Naive B cell (primary cell): ENCODE data around the gene MACO1. TPM values are rescaled to one million over a fixed set of nuclear protein-coding genes. Genes with fewer than 3 reads are reported as not detected.

Experiments
- ATAC-seq, 2 donors: fragments of 150-1000 bp; cut with Tn5 transposase; 2 replicates each; pipeline ENCODE4 v1.10.0; 2021; ENCODE audit warnings: low read depth in 2 of 2, mild to moderate bottlenecking in 2 of 2, moderate library complexity in 2 of 2
- DNase-seq: peaks from one replicate; pipeline ENCODE4 v3.0.0; 2022
- H3K27ac Mint-ChIP-seq, 6 donors: one replicate each; pipeline ENCODE4 v1.8.0; 2020 to 2022; ENCODE audit warnings: mild to moderate bottlenecking in 6 of 6, mixed read lengths in 6 of 6, moderate library complexity in 5 of 6, inconsistent platforms in 2 of 6
- H3K27me3 Mint-ChIP-seq, 3 donors: one replicate each; pipeline ENCODE4 v1.8.0; 2021 to 2022; ENCODE audit warnings: mixed read lengths in 3 of 3, mild to moderate bottlenecking in 1 of 3
- H3K36me3 Mint-ChIP-seq, 2 donors: one replicate each; pipeline ENCODE4 v1.8.0; 2020 to 2022; ENCODE audit warnings: mixed read lengths in 2 of 2, inconsistent platforms in 1 of 2, mild to moderate bottlenecking in 1 of 2
- H3K4me1 Mint-ChIP-seq, 3 donors: one replicate each; pipeline ENCODE4 v1.8.0; 2020 to 2022; ENCODE audit warnings: mixed read lengths in 3 of 3, inconsistent platforms in 1 of 3, mild to moderate bottlenecking in 1 of 3, moderate library complexity in 1 of 3
- H3K4me3 Mint-ChIP-seq, 8 donors: one replicate each; pipeline ENCODE4 v1.8.0; 2020 to 2022; ENCODE audit warnings: mild to moderate bottlenecking in 8 of 8, mixed read lengths in 8 of 8, moderate library complexity in 8 of 8, inconsistent platforms in 2 of 8
- H3K9me3 Mint-ChIP-seq, 7 donors: one replicate each; pipeline ENCODE4 v1.8.0; 2020 to 2022; ENCODE audit warnings: mixed read lengths in 7 of 7, mild to moderate bottlenecking in 5 of 7, inconsistent platforms in 2 of 7, moderate library complexity in 1 of 7
- polyA plus RNA-seq, 6 donors: library from polyadenylated mRNA; unstranded; fragments of 300-500 nt; fragmentation: Illumina TruSeq; gene quantifications; one replicate each; pipeline ENCODE4 v1.2.3, GENCODE V29; 2021; ENCODE audit warnings: low read depth in 6 of 6

Gene MACO1
- polyA plus RNA-seq, 6 donors from 2014 or later: 2.7 to 9.9 (median 7.2) TPM

- H3K4me3 Mint-ChIP-seq: no peak overlapping the region
- H3K4me1 Mint-ChIP-seq: peaks cover 18 to 24% (median 18%) of the 10 kb centered on the region in 3 donors
- peak overlapping the region in 1 of 6 donors; percentile 60 for H3K27ac Mint-ChIP-seq
- ATAC-seq (no peak), DNase-seq (no peak)
- H3K27me3 Mint-ChIP-seq: no peaks in the 10 kb centered on the region
- H3K9me3 Mint-ChIP-seq: no peaks in the 10 kb centered on the region
- no peaks in the 10 kb centered on the region for H3K36me3 Mint-ChIP-seq
These were observed 43.0 kb downstream of the MACO1 start for GRCh38 chr1:25473653-25474225.

DNA sequence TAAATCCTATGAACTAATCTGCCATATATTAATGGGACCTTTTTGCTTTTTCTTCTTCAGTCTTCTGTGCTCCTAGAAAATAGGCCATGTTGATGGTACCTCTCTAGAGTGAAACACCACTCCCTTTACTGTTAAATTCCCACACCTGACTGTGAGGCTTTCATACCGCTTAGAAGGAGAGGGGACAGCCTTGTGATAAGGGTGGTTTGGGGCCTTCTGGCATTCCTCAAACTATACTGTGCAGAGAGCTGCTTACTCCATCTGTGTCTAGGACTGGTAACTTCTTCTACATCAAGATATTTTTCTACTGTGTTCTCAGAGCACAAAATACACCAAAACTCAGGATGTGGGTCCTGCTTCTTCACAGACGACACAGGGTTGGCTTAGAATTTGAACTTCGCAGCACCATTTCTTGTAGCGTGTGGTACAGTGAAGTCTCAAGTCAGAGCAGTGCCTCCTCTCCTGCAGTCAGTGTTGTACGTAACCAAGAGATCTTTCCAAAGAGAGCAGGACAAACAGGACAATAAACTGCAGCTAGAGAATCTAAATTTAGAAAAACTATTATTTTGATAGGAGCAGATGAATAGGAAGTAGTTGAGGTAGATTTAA is 43.8 kb downstream of the MACO1 start:
- Mint-ChIP-seq H3K27me3 (no peaks in the 10 kb centered on the region), H3K4me3 (no peak overlapping the region), H3K27ac (peak overlapping the region in 2 of 6 donors; percentile 58 to 78), H3K9me3 (no peaks in the 10 kb centered on the region), H3K4me1 (peaks cover 18 to 24% (median 18%) of the 10 kb centered on the region in 3 donors), H3K36me3 (no peaks in the 10 kb centered on the region)
- DNase-seq: no peak
- ATAC-seq: no peak

- Mint-ChIP-seq H3K4me3 (no peak overlapping the region), H3K27me3 (no peaks in the 10 kb centered on the region), H3K27ac (peak overlapping the region in 3 of 6 donors; percentile 2 to 43 (median 29)), H3K4me1 (peaks cover 12 to 24% (median 18%) of the 10 kb centered on the region in 3 donors), H3K9me3 (no peaks in the 10 kb centered on the region), H3K36me3 (no peaks in the 10 kb centered on the region)
- ATAC-seq: no peak
- DNase-seq: no peak
These were observed 45.7 kb downstream of the MACO1 start for GRCh38 chr1:25476186-25477097.

DNA sequence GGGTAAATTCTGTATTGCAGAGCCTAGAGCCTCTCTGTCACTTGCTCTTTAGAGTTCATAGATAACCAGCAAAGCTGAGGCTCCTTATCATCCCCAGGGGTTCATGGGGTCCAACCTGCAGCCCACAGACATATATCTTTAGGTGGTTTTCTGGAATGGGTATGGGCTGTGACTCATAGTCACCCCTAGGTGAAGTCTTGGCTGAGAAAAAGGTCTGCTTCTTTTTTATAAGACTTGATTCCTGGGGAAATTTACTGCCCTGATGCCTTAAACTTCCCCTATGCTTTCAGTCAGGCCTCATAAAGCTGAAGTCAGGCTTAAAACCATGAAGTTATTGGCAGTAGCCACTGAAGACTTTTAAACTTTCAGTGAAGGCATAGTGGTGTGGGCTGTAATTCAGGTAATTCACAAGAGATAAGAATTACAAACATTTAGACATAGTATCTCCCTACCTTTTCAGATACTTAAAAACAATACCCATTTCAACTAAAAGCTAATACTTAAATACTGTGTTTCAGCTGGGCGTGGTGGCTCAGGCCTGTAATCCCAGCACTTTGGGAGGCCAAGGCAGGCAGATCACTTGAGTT is 46.8 kb downstream of the MACO1 start:
- DNase-seq: no peak
- Mint-ChIP-seq H3K4me3 (no peak overlapping the region), H3K4me1 (peaks cover 8 to 19% (median 14%) of the 10 kb centered on the region in 3 donors), H3K27ac (no peak overlapping the region), H3K9me3 (no peaks in the 10 kb centered on the region), H3K27me3 (no peaks in the 10 kb centered on the region), H3K36me3 (no peaks in the 10 kb centered on the region)
- ATAC-seq: no peak

- Mint-ChIP-seq H3K36me3 (no peaks in the 10 kb centered on the region), H3K4me1 (peaks cover 7 to 11% (median 11%) of the 10 kb centered on the region in 3 donors), H3K27ac (peak overlapping the region in 1 of 6 donors; percentile 70), H3K4me3 (no peak overlapping the region), H3K9me3 (no peaks in the 10 kb centered on the region), H3K27me3 (no peaks in the 10 kb centered on the region)
- ATAC-seq (no peak), DNase-seq (no peak)
These were observed 47.9 kb downstream of the MACO1 start for GRCh38 chr1:25478633-25479032.

- Mint-ChIP-seq H3K4me3 (peak overlapping the region in 1 of 8 donors; percentile 15), H3K36me3 (peaks cover 0 to 10% of the 10 kb centered on the region in 2 donors), H3K9me3 (no peaks in the 10 kb centered on the region), H3K27ac (peak overlapping the region in 1 of 6 donors; percentile 75), H3K27me3 (no peaks in the 10 kb centered on the region), H3K4me1 (peaks cover 10 to 18% (median 15%) of the 10 kb centered on the region in 3 donors)
- DNase-seq: no peak
- ATAC-seq: no peak
These were observed 50.9 kb downstream of the MACO1 start for GRCh38 chr1:25481625-25482024.

GRCh38 chr1:25482211-25482610 is 51.5 kb downstream of the MACO1 start:
- no peaks in the 10 kb centered on the region for H3K9me3 Mint-ChIP-seq

GRCh38 chr1:25484096-25484495 is 53.4 kb downstream of the MACO1 start:
- ATAC-seq (no peak), DNase-seq (no peak)
- peaks cover 6 to 14% (median 11%) of the 10 kb centered on the region in 3 donors for H3K4me1 Mint-ChIP-seq
- no peak overlapping the region for H3K4me3 Mint-ChIP-seq
- peak overlapping the region in 1 of 6 donors; percentile 61 for H3K27ac Mint-ChIP-seq
- peaks cover 0 to 19% of the 10 kb centered on the region in 2 donors for H3K36me3 Mint-ChIP-seq
- no peaks in the 10 kb centered on the region for H3K27me3 Mint-ChIP-seq
- H3K9me3 Mint-ChIP-seq: no peaks in the 10 kb centered on the region

More at GRCh38 chr1:25482211-25482610, 51.5 kb downstream of the MACO1 start:
- Mint-ChIP-seq H3K36me3 (peaks cover 0 to 14% of the 10 kb centered on the region in 2 donors), H3K27me3 (no peaks in the 10 kb centered on the region), H3K4me1 (peaks cover 6 to 14% (median 12%) of the 10 kb centered on the region in 3 donors), H3K4me3 (peak overlapping the region in 1 of 8 donors; percentile 18), H3K27ac (peak overlapping the region in 2 of 6 donors; percentile 45 to 47)
- DNase-seq: no peak
- ATAC-seq: no peak

DNA sequence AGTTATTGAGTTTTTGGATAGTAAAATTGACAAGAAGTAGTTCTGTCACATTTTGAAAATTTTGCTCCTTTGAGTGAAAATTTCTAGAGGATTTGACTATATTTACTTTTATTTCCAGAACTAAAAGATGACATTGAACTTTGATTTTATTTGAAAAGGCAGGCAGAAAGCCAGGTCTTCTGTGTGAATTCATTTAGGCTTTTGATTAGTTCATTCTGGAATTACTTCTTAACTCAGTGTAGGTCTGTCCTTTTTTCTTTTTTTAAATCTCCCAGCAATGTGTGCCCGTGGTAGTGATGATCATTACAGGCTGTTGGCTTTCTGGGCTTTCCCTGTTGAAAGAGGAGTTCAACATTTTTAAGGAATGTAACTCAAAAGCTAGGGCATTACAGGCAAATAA is 53.8 kb downstream of the MACO1 start:
- no peaks in the 10 kb centered on the region for H3K27me3 Mint-ChIP-seq
- H3K9me3 Mint-ChIP-seq: no peaks in the 10 kb centered on the region
- DNase-seq: no peak
- H3K4me1 Mint-ChIP-seq: peaks cover 6 to 14% (median 11%) of the 10 kb centered on the region in 3 donors
- no peak overlapping the region for H3K4me3 Mint-ChIP-seq
- H3K36me3 Mint-ChIP-seq: peaks cover 2 to 22% of the 10 kb centered on the region in 2 donors
- no peak overlapping the region for H3K27ac Mint-ChIP-seq
- ATAC-seq: no peak

GRCh38 chr1:25485536-25486411 is 55.1 kb downstream of the MACO1 start:
- Mint-ChIP-seq H3K4me1 (peaks cover 6 to 14% (median 11%) of the 10 kb centered on the region in 3 donors), H3K27ac (peak overlapping the region in 5 of 6 donors; percentile 30 to 80 (median 55)), H3K4me3 (no peak overlapping the region), H3K9me3 (no peaks in the 10 kb centered on the region), H3K27me3 (no peaks in the 10 kb centered on the region), H3K36me3 (peaks cover 12 to 27% of the 10 kb centered on the region in 2 donors)
- ATAC-seq (peak in 1 of 2 donors; percentile 60), DNase-seq (no peak)

GRCh38 chr1:25486602-25487001 is 55.9 kb downstream of the MACO1 start:
- H3K36me3 Mint-ChIP-seq: peaks cover 19 to 34% of the 10 kb centered on the region in 2 donors
- H3K27ac Mint-ChIP-seq: peak overlapping the region in 1 of 6 donors; percentile 34
- no peak for DNase-seq
- ATAC-seq: no peak
- H3K4me1 Mint-ChIP-seq: peaks cover 7 to 14% (median 11%) of the 10 kb centered on the region in 3 donors
- no peaks in the 10 kb centered on the region for H3K9me3 Mint-ChIP-seq
- H3K4me3 Mint-ChIP-seq: no peak overlapping the region
- no peaks in the 10 kb centered on the region for H3K27me3 Mint-ChIP-seq

DNA sequence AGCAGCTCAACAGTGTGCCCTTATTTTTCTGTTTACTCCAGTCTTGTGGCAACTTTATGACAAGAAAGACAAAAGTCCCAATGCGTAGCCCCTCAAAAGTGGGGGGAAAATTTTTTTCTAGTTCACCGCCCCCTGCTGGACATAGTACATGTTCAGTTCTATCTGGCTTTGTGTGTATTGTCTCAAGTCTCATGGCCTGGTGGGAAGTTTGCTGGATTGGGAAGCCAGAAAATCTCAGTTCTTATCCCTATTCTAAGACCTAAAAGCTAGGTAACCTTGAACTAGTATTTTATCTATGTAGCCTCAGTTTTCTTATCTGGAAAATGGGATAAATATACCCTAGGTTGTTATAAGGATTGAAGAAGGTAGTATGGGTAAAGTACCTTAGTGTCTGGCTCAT is 56.9 kb downstream of the MACO1 start:
- Mint-ChIP-seq H3K9me3 (no peaks in the 10 kb centered on the region), H3K27ac (peak overlapping the region in 1 of 6 donors; percentile 27), H3K27me3 (no peaks in the 10 kb centered on the region), H3K4me1 (peaks cover 9 to 14% (median 11%) of the 10 kb centered on the region in 3 donors), H3K36me3 (peaks cover 29 to 43% of the 10 kb centered on the region in 2 donors), H3K4me3 (no peak overlapping the region)
- ATAC-seq (no peak), DNase-seq (no peak)
